Transverse colon (tissue), 4 donors: ENCODE data around the gene SNX11. TPM values are rescaled to one million over a fixed set of nuclear protein-coding genes. Genes with fewer than 3 reads are reported as not detected.

Source experiments
- DNase-seq: peaks from one replicate; pipeline ENCODE4 v3.0.0-alpha.2; 2019
- H3K27ac ChIP-seq, 4 donors: fragments of 200-600 bp; sonication (generic); 2 replicates each; pipeline ENCODE4 v1.5.1; 2016 to 2018; ENCODE audit warnings: inconsistent platforms in 4 of 4
- H3K27me3 ChIP-seq: fragments of 200-600 bp; sonication (generic); 2 replicates; pipeline ENCODE4 v1.5.1; 2017; ENCODE audit warnings: inconsistent platforms
- H3K36me3 ChIP-seq, 4 donors: fragments of 200-600 bp; sonication (generic); 2 replicates each; pipeline ENCODE4 v1.5.1; 2017 to 2019; ENCODE audit warnings: inconsistent platforms in 4 of 4
- H3K4me1 ChIP-seq, 4 donors: fragments of 200-600 bp; sonication (generic); 2 replicates each; pipeline ENCODE4 v1.5.1; 2017 to 2020; ENCODE audit warnings: inconsistent platforms in 4 of 4
- H3K4me3 ChIP-seq, 4 donors: fragments of 200-600 bp; sonication (generic); 1 replicate in 1 of 4; 2 replicates in 3 of 4; pipeline versions ENCODE4 v1.5.1 to v1.6.1; 2017 to 2019; ENCODE audit warnings: inconsistent platforms in 4 of 4
- H3K9me3 ChIP-seq, 2 donors: fragments of 200-600 bp; sonication (generic); 2 replicates each; pipeline ENCODE4 v1.5.1; 2017 to 2019; ENCODE audit warnings: inconsistent platforms in 2 of 2
- CTCF ChIP-seq, 5 experiments: fragments of 200-600 bp in 3 of 5; fragments of 450-650 bp in 2 of 5; sonication (generic) in 3 of 5; IDR thresholded peaks; 1 replicate in 2 of 5; 2 replicates in 3 of 5; pipeline ENCODE4 v1.5.1; 2016 to 2017; ENCODE audit warnings: antibody characterized with exemption in 5 of 5, inconsistent platforms in 3 of 5, mild to moderate bottlenecking in 2 of 5, moderate library complexity in 1 of 5
- EP300 ChIP-seq: sonication (generic); formaldehyde crosslinking; IDR thresholded peaks from one replicate; pipeline ENCODE4 v1.6.1; 2017; ENCODE audit warnings: antibody characterized with exemption, low read depth
- POLR2A ChIP-seq: fragments of 450-650 bp; IDR thresholded peaks from one replicate; pipeline ENCODE4 v1.6.1; 2016; ENCODE audit warnings: antibody characterized with exemption, mild to moderate bottlenecking, moderate library complexity
- POLR2AphosphoS5 ChIP-seq, 3 donors: sonication (generic); formaldehyde crosslinking; IDR thresholded peaks; one replicate each; pipeline ENCODE4 v1.6.1; 2016; ENCODE audit warnings: antibody characterized with exemption in 3 of 3
- WGBS, 2 donors: methylation state at CpG; one replicate each; pipeline ENCODE4 v1.1.5; 2018; ENCODE audit warnings: low coverage in 1 of 2; 5-methylcytosine and 5-hydroxymethylcytosine counted together
- in situ Hi-C, 4 donors: fragments of 200-750 bp; cut with MboI; loops; one replicate each; pipeline versions ENCODE4 v1.15.0 to v1.15.1; 2017; ENCODE audit warnings: low sequenced_read_pairs in 3 of 4, low pct_ligation_motif_present in 1 of 4, low pct_unique_long_range_greater_than_20kb in 1 of 4
- intact Hi-C: fragments of 100-400 bp; cut with DNase I; formaldehyde crosslinking; loops from one replicate; pipeline ENCODE4 v1.15.1; 2023; ENCODE audit warnings: low total_unique reads
- small RNA-seq, 4 donors: library from RNA; depleted of rRNA; stranded (forward); fragments of <200 nt; gene quantifications; one replicate each; pipeline ENCODE3, GENCODE V24; 2016
- total RNA-seq, 4 donors: library from RNA; depleted of rRNA; stranded (reverse); fragments of >200 nt; gene quantifications; one replicate each; pipeline ENCODE4 v1.1.0, GENCODE V29; 2016

The SNX11 gene
- total RNA-seq, 4 donors from 2014 or later: 2.0 to 24.3 (median 14.1) TPM

GRCh38 chr17:48162946-48163506 is 55.5 kb downstream of the SNX11 start:
- in situ Hi-C loops (no loop called here), intact Hi-C loops (no loop called here)
- Histone ChIP-seq H3K27me3 (no peaks in the 10 kb centered on the region), H3K36me3 (no peaks in the 10 kb centered on the region), H3K9me3 (no peaks in the 10 kb centered on the region), H3K27ac (peak overlapping the region in 2 of 4 donors; percentile 10 to 61), H3K4me3 (no peak overlapping the region), H3K4me1 (peaks cover 0 to 41% (median 21%) of the 10 kb centered on the region in 4 donors)
- WGBS, 2 donors: 37 to 49% methylated on average over 4 to 5 of the region's 5 CpGs
- TF ChIP-seq EP300: no peak
- TF ChIP-seq POLR2A: no peak
- no peak for TF ChIP-seq POLR2AphosphoS5 (IDR thresholded peaks at IDR 0.05)
- no peak for TF ChIP-seq CTCF (IDR thresholded peaks at IDR 0.05)
- DNase-seq: peak; percentile 11

- Histone ChIP-seq H3K27ac (no peak overlapping the region), H3K4me3 (no peak overlapping the region), H3K9me3 (no peaks in the 10 kb centered on the region), H3K36me3 (no peaks in the 10 kb centered on the region), H3K27me3 (no peaks in the 10 kb centered on the region), H3K4me1 (peaks cover 0 to 41% (median 21%) of the 10 kb centered on the region in 4 donors)
- intact Hi-C loops (no loop called here), in situ Hi-C loops (no loop called here)
- WGBS, 2 donors: 95 to 100% methylated on average over 1 of the region's 1 CpG
- TF ChIP-seq POLR2A (no peak), EP300 (no peak), CTCF (IDR thresholded peaks at IDR 0.05) (no peak), POLR2AphosphoS5 (IDR thresholded peaks at IDR 0.05) (no peak)
- no peak for DNase-seq
Measured at GRCh38 chr17:48163809-48164208, 56.2 kb downstream of the SNX11 start.

GRCh38 chr17:48169926-48170325 is 62.4 kb downstream of the SNX11 start:
- no peak for DNase-seq
- Histone ChIP-seq H3K27me3 (no peaks in the 10 kb centered on the region), H3K9me3 (no peaks in the 10 kb centered on the region), H3K36me3 (no peaks in the 10 kb centered on the region), H3K4me1 (no peaks in the 10 kb centered on the region), H3K4me3 (no peak overlapping the region), H3K27ac (no peak overlapping the region)
- intact Hi-C loops (no loop called here), in situ Hi-C loops (no loop called here)
- WGBS, 2 donors: 85 to 100% methylated on average over 1 of the region's 1 CpG
- no peak for TF ChIP-seq POLR2A
- no peak for TF ChIP-seq CTCF (IDR thresholded peaks at IDR 0.05)

Small RNA genes within 50 kb of the gene (small RNA-seq; reads per million reads assigned to genes)
- gene AC004477.2: 0 reads per million in 4 donors
- 0 reads per million in 4 donors for gene MIR1203
- gene RNU6-1201P: 0 to 0.14 (median 0) reads per million in 4 donors

Other genes with a start within 250 kb of the SNX11 start
- 10 to 100 TPM in 3 of 4 donors, 1 to 10 TPM in 1; 8.3 to 22.1 (median 17.4) TPM for gene SP2, start 211.5 kb upstream of the SNX11 start, total RNA-seq
- gene PNPO, start 166.2 kb upstream of the SNX11 start, total RNA-seq: 10 to 100 TPM in 3 of 4 donors, 1 to 10 TPM in 1; 7.4 to 83.8 (median 31.6) TPM
- 100 to 1,000 TPM; 111 to 230 (median 182) TPM for gene PRR15L, start 149.9 kb upstream of the SNX11 start, total RNA-seq
- gene CDK5RAP3, start 136.7 kb upstream of the SNX11 start, total RNA-seq: 100 to 1,000 TPM; 159 to 540 (median 296) TPM
- 10 to 100 TPM in 2 of 4 donors, 1 to 10 TPM in 2; 6.0 to 11.2 (median 8.3) TPM for gene COPZ2, start 70.0 kb upstream of the SNX11 start, total RNA-seq
- 100 to 1,000 TPM; 173 to 242 (median 211) TPM for gene NFE2L1, start 59.4 kb upstream of the SNX11 start, total RNA-seq
- gene CBX1, start 6.3 kb upstream of the SNX11 start, total RNA-seq: 10 to 100 TPM in 2 of 4 donors, 1 to 10 TPM in 2; 3.7 to 28.3 (median 12.8) TPM